GM23338 (cell line): Measurements from ENCODE around the gene GKN1. TPM values are rescaled to one million over a fixed set of nuclear protein-coding genes. Genes with fewer than 3 reads are reported as not detected.
A peak's percentile ranks its signal among the peaks of the same experiment; 100 is the strongest.

Experiments
- ATAC-seq: fragments of 200-7000 bp; cut with Tn5 transposase; 3 replicates; pipeline ENCODE4 v1.9.1; 2020
- DNase-seq: peaks from one replicate; pipeline ENCODE4 v3.0.0-alpha.2; 2015; ENCODE audit warnings: low spot score
- H2AFZ ChIP-seq: fragments of 200-600 bp; sonication (generic); 2 replicates; pipeline ENCODE4 v1.8.0; 2016; ENCODE audit warnings: antibody characterized with exemption, mild to moderate bottlenecking, moderate library complexity
- H3F3A ChIP-seq: fragments of 200-600 bp; sonication (generic); replicated peaks from 2 replicates; pipeline ENCODE4 v1.8.0; 2017; ENCODE audit warnings: antibody characterized with exemption, mixed run types, low read depth
- H3K27ac ChIP-seq: fragments of 200-600 bp; sonication (generic); 2 replicates; pipeline ENCODE4 v1.6.1; 2016; ENCODE audit warnings: low read depth
- H3K27me3 ChIP-seq: fragments of 200-600 bp; sonication (generic); 2 replicates; pipeline ENCODE4 v1.8.0; 2016; ENCODE audit warnings: mild to moderate bottlenecking, mixed run types, moderate library complexity; ENCODE audit not compliant: insufficient read depth
- H3K36me3 ChIP-seq: fragments of 200-600 bp; sonication (generic); 2 replicates; pipeline ENCODE4 v1.8.0; 2016; ENCODE audit warnings: mild to moderate bottlenecking; ENCODE audit not compliant: insufficient read depth
- H3K4me1 ChIP-seq: fragments of 200-600 bp; sonication (generic); 2 replicates; pipeline ENCODE4 v1.8.0; 2016; ENCODE audit warnings: mild to moderate bottlenecking, moderate library complexity; ENCODE audit not compliant: insufficient read depth
- H3K4me2 ChIP-seq: fragments of 200-600 bp; sonication (generic); 2 replicates; pipeline ENCODE4 v1.7.1; 2017; ENCODE audit warnings: mixed run types
- H3K4me3 ChIP-seq: fragments of 200-600 bp; sonication (generic); 2 replicates; pipeline ENCODE4 v1.6.1; 2016; ENCODE audit warnings: mixed run types
- H3K79me2 ChIP-seq: fragments of 200-600 bp; sonication (generic); replicated peaks from 2 replicates; pipeline ENCODE4 v1.8.0; 2017; ENCODE audit warnings: mild to moderate bottlenecking; ENCODE audit not compliant: insufficient read depth
- H3K9me2 ChIP-seq: fragments of 200-600 bp; sonication (generic); 2 replicates; pipeline ENCODE4 v1.8.0; 2017; ENCODE audit not compliant: insufficient read depth
- H4K20me1 ChIP-seq: fragments of 200-600 bp; sonication (generic); replicated peaks from 2 replicates; pipeline ENCODE4 v1.8.0; 2017; ENCODE audit warnings: mild to moderate bottlenecking; ENCODE audit not compliant: insufficient read depth
- H3K27ac Mint-ChIP-seq: 2 replicates; pipeline ENCODE4 v1.8.0; 2020; ENCODE audit warnings: inconsistent platforms, mild to moderate bottlenecking, moderate library complexity, mixed read lengths
- H3K27me3 Mint-ChIP-seq: 3 replicates; pipeline ENCODE4 v1.8.0; 2022; ENCODE audit warnings: low read depth, mild to moderate bottlenecking, moderate library complexity, mixed read lengths, inconsistent platforms; ENCODE audit not compliant: insufficient read depth, poor library complexity
- H3K36me3 Mint-ChIP-seq: 3 replicates; pipeline ENCODE4 v1.8.0; 2021; ENCODE audit warnings: low read depth, mild to moderate bottlenecking, inconsistent platforms, moderate library complexity, mixed read lengths
- H3K4me1 Mint-ChIP-seq: 3 replicates; pipeline ENCODE4 v1.8.0; 2020; ENCODE audit warnings: mild to moderate bottlenecking, inconsistent platforms, mixed read lengths
- H3K4me3 Mint-ChIP-seq: 3 replicates; pipeline ENCODE4 v1.8.0; 2021; ENCODE audit warnings: moderate library complexity, mild to moderate bottlenecking, inconsistent platforms, mixed read lengths
- H3K9me3 Mint-ChIP-seq: 3 replicates; pipeline ENCODE4 v1.8.0; 2020; ENCODE audit warnings: moderate library complexity, mild to moderate bottlenecking, inconsistent platforms, mixed read lengths
- CTCF ChIP-seq, 2 experiments: fragments of 200-600 bp in 1 of 2; sonication (generic) in 1 of 2; conservative IDR thresholded peaks; 2 replicates each; pipeline versions ENCODE4 v1.5.1 to v1.6.1; 2016 to 2017; ENCODE audit warnings: antibody characterized with exemption in 2 of 2, low read depth in 2 of 2, mild to moderate bottlenecking in 2 of 2, moderate library complexity in 1 of 2
- ETS1 ChIP-seq: IDR thresholded peaks from 2 replicates; pipeline ENCODE4 v1.6.1; 2016; ENCODE audit warnings: antibody characterized with exemption
- EZH2phosphoT487 ChIP-seq: fragments of 200-600 bp; sonication (generic); IDR thresholded peaks from one replicate; pipeline ENCODE4 v1.8.1; 2018; ENCODE audit warnings: antibody characterized with exemption; ENCODE audit not compliant: unreplicated experiment
- JUNB ChIP-seq: IDR thresholded peaks from one replicate; pipeline ENCODE4 v1.6.1; 2016; ENCODE audit warnings: antibody characterized with exemption; ENCODE audit not compliant: unreplicated experiment
- NANOG ChIP-seq: IDR thresholded peaks from 2 replicates; pipeline ENCODE4 v1.6.1; 2016; ENCODE audit warnings: antibody characterized with exemption, borderline replicate concordance
- REST ChIP-seq: IDR thresholded peaks from one replicate; pipeline ENCODE4 v1.6.1; 2018; ENCODE audit warnings: antibody characterized with exemption; ENCODE audit not compliant: unreplicated experiment
- ZNF331 ChIP-seq: fragments of 250-450 bp; sonication (Bioruptor Pico); IDR thresholded peaks from 2 replicates; pipeline ENCODE4 v1.5.0; 2020; ENCODE audit warnings: low read depth, mild to moderate bottlenecking, moderate library complexity
- ZNF462 ChIP-seq: fragments of 250-450 bp; sonication (Bioruptor Pico); IDR thresholded peaks from 2 replicates; pipeline ENCODE4 v1.5.0; 2020; ENCODE audit warnings: mild to moderate bottlenecking, moderate library complexity
- polyA plus RNA-seq: library from polyadenylated mRNA; unstranded; fragments of >200 nt; fragmentation: Nextera tagmentation; extraction: Ambion mirVana; gene quantifications from 2 replicates; pipeline ENCODE4 v1.2.1, GENCODE V29; 2016
- total RNA-seq: library from RNA; depleted of rRNA; stranded (reverse); fragments of >200 nt; shearing (Covaris generic); gene quantifications from 2 replicates; pipeline ENCODE4 v1.2.3, GENCODE V29; 2014

GKN1 gene
- total and polyA plus RNA-seq, 2 experiments from 2014 or later = not detected

- H3K9me2 ChIP-seq = no peaks in the 10 kb centered on the region
- H3K4me1 ChIP-seq = no peaks in the 10 kb centered on the region
- ATAC-seq (no peak), DNase-seq (no peak)
- no peak overlapping the region for H3K4me3 ChIP-seq
- H4K20me1 ChIP-seq = no peaks in the 10 kb centered on the region
- H3K79me2 ChIP-seq = no peaks in the 10 kb centered on the region
- H3K27me3 ChIP-seq = no peaks in the 10 kb centered on the region
- Mint-ChIP-seq H3K4me3 (no peak overlapping the region), H3K27ac (no peak overlapping the region), H3K4me1 (no peaks in the 10 kb centered on the region), H3K36me3 (no peaks in the 10 kb centered on the region), H3K9me3 (no peaks in the 10 kb centered on the region), H3K27me3 (no peaks in the 10 kb centered on the region)
- no peaks in the 10 kb centered on the region for H3K36me3 ChIP-seq
- H3F3A ChIP-seq = no peaks in the 10 kb centered on the region
- H3K27ac ChIP-seq = no peak overlapping the region
- no peak overlapping the region for H2AFZ ChIP-seq
- no peak overlapping the region for H3K4me2 ChIP-seq
- TF ChIP-seq ZNF462 = no peak
Observed at GRCh38 chr2:68968221-68968620, 6.2 kb upstream of the GKN1 start.

GRCh38 chr2:68969736-68970490, 4.5 kb upstream of the GKN1 start:
- Histone ChIP-seq H3F3A (no peaks in the 10 kb centered on the region), H3K79me2 (no peaks in the 10 kb centered on the region), H3K4me2 (no peak overlapping the region), H2AFZ (0 out of 2 replicates have a peak overlapping the region, but pooled peaks have one; percentile 18), H3K36me3 (no peaks in the 10 kb centered on the region), H3K4me3 (no peak overlapping the region), H3K9me2 (no peaks in the 10 kb centered on the region), H4K20me1 (no peaks in the 10 kb centered on the region), H3K4me1 (no peaks in the 10 kb centered on the region), H3K27me3 (no peaks in the 10 kb centered on the region), H3K27ac (no peak overlapping the region)
- Mint-ChIP-seq H3K4me3 (no peak overlapping the region), H3K9me3 (no peaks in the 10 kb centered on the region), H3K27me3 (no peaks in the 10 kb centered on the region), H3K27ac (no peak overlapping the region), H3K36me3 (no peaks in the 10 kb centered on the region), H3K4me1 (no peaks in the 10 kb centered on the region)
- DNase-seq (no peak), ATAC-seq (no peak)
- TF ChIP-seq NANOG (no peak), ETS1 (no peak), ZNF331 (CRISPR knock-in tag) (no peak), EZH2phosphoT487 (no peak), CTCF (conservative IDR thresholded peaks at IDR 0.05; ENCODE audit: low read depth in 2 of 2) (no peak), REST (no peak), JUNB (no peak)
